AG10803 (cell line): ENCODE measurements around the gene POLR2L.

Experiments
- DNase-seq: peaks from one replicate; pipeline ENCODE4 v3.0.0; 2010; ENCODE audit warnings: low read depth
- H3K4me3 ChIP-seq: 2 replicates; pipeline ENCODE4 v1.5.1; 2011; ENCODE audit warnings: mild to moderate bottlenecking, low read length, control low read depth
- TF ChIP-seq, protein P1 (sequence below): conservative IDR thresholded peaks from 2 replicates; pipeline ENCODE4 v1.5.1; 2011; ENCODE audit warnings: mild to moderate bottlenecking, low read length, control low read depth, inconsistent platforms

The POLR2L gene

DNA sequence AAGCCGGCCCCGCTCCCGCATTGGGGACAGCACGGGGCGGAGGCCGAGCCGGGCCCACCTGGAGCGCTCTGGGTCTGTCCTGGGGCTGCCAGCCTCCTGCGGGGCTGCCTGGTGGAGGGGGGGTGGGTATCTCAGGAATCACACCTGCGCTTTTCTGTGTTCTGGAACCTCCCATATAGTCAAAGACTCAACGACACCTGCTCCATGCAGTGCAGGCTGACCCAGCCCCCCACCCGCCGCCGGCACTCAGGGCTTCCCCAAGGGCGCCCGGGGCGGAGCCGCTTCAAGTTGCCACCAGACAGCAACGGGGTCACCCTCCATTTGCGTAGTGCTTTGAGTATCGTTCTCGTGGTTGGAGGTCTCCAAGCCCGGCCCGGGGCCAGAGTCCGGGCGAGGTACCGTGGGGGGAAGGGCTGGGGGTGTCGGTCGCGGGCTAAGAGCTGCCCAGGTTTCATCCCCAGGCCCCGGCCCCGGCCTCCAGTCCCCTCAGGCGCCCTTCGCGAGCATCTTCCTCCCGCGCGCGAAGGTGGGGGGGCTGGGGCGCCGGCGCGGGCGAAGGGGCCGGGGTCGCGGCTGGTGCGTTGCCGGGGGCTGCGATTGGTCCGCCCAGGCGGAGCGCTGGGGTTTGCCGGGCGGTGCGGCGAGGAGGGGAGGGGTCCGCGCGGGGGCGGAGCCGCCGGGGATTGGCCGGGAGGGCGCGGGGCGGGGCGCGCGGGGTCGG is 6.9 kb upstream of the POLR2L start:
- TF ChIP-seq, protein P1, sequence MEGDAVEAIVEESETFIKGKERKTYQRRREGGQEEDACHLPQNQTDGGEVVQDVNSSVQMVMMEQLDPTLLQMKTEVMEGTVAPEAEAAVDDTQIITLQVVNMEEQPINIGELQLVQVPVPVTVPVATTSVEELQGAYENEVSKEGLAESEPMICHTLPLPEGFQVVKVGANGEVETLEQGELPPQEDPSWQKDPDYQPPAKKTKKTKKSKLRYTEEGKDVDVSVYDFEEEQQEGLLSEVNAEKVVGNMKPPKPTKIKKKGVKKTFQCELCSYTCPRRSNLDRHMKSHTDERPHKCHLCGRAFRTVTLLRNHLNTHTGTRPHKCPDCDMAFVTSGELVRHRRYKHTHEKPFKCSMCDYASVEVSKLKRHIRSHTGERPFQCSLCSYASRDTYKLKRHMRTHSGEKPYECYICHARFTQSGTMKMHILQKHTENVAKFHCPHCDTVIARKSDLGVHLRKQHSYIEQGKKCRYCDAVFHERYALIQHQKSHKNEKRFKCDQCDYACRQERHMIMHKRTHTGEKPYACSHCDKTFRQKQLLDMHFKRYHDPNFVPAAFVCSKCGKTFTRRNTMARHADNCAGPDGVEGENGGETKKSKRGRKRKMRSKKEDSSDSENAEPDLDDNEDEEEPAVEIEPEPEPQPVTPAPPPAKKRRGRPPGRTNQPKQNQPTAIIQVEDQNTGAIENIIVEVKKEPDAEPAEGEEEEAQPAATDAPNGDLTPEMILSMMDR, result no peak
- DNase-seq, result no peak
- H3K4me3 ChIP-seq, result peak overlapping the region; percentile 47

DNA sequence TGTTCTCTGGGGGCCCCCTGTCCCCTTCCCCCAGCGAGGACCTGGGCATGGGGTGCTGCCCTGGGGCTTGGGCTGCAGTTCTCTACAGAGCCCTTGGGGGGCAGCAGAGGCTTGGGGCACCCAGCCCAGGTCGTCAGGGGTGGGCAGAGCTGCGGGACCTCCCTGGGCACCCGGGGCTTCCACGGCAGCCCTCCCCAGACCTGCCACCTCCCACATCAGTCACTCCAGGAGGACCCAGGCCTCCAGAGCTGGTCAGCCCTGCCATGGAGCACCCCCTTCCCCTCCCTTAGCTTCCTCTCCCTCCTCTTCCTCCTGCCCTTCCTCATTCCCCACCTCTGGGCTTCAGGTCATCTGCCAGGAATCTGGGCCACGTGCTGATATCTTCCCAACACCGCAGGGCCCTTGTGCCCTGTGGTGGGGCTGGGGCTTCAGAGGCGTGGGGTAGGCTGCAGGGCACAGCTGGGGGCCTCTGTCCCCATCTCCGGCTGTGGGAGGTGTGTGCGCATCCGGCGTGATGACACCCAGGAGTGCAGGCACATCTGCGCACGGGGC is 6.1 kb upstream of the POLR2L start:
- DNase-seq, result no peak
- H3K4me3 ChIP-seq, result no peak overlapping the region
- TF ChIP-seq, protein P1, result peak; percentile 74

DNA sequence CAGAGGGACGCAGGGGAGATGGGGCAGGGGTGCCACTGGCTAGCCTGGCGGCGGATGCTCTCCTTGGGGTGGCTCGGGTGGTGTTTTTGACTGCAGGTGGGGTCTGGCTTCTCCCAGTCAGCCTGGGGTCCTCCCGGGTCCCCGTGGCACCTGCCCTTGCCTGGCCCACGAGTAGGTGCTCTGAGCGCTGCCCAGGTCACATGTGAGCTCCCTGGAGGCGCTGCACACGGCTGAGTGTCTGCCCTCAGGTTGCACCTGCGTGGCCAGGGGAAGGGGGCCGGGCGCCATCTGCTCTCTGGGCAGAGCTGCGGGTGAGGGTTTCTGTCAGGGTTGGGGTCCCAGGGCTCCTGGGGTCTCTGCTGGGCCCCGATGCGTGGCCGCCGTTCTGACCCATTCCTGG is 5.5 kb upstream of the POLR2L start:
- TF ChIP-seq, protein P1, result no peak
- no peak overlapping the region for H3K4me3 ChIP-seq
- no peak for DNase-seq

DNA sequence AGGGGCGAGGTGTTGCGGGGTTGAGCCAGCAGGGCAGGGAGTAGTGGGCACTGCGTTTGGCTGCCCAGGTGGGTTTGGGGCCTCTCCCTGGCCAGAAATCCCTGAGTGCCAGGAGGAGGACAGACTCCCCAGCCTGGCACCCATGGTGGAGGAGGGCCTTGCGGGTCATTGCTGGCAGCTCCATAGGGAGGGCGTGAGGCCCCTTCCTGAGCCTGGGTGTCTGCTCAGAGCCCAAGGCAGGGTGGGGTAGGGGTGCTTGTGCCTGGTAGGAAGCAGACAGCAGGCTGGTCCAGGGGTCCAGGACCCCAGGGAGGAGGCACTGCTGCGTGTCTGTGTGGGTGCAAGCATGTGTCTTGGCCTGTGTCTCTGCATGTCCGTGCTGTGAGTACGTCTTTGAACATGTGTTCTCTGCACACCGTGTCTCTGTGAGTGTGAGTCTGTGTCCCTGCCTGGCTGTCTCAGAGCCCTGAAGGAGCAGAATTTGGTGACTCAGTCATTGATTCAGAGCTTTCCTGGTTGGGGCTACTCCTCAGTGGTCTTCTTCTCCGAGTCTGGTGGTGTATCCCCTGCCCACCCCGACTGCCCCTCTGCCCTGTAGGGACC is 4.3 kb upstream of the POLR2L start:
- no peak overlapping the region for H3K4me3 ChIP-seq
- TF ChIP-seq, protein P1, result no peak
- peak; percentile 34 for DNase-seq

DNA sequence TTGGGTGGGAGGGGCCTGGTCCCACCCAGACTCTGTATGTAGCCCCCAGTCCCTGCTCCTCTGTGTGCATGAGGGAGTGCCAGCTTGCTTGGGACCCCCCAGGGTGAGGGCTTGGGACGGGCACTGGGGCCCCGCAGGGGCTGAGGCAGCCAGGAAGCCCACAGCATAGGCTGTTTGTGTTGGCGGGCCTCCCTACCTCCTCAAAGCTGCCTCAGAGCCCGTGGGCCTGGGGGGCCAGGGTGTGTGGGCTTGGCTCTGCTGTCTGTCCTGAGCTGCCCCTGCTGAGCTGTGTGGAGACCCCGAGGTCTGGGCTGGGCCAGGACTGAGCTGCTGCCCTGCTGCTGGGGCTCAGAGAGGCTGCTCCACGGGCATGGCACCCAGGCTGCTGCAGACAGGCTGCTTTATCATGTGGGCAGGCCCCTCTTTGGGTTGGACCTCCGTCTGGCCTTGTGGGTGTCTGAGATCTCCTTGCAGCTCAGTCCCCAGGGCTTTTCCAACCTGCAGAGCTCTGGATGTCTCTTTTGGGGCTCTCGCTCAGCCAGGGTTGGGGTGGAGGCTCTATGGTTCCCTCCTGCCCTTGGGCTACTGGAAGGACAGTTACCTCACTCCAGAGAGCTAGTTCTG is 3.7 kb upstream of the POLR2L start:
- peak overlapping the region; percentile 94 for H3K4me3 ChIP-seq
- no peak for DNase-seq
- TF ChIP-seq, protein P1, result no peak

DNA sequence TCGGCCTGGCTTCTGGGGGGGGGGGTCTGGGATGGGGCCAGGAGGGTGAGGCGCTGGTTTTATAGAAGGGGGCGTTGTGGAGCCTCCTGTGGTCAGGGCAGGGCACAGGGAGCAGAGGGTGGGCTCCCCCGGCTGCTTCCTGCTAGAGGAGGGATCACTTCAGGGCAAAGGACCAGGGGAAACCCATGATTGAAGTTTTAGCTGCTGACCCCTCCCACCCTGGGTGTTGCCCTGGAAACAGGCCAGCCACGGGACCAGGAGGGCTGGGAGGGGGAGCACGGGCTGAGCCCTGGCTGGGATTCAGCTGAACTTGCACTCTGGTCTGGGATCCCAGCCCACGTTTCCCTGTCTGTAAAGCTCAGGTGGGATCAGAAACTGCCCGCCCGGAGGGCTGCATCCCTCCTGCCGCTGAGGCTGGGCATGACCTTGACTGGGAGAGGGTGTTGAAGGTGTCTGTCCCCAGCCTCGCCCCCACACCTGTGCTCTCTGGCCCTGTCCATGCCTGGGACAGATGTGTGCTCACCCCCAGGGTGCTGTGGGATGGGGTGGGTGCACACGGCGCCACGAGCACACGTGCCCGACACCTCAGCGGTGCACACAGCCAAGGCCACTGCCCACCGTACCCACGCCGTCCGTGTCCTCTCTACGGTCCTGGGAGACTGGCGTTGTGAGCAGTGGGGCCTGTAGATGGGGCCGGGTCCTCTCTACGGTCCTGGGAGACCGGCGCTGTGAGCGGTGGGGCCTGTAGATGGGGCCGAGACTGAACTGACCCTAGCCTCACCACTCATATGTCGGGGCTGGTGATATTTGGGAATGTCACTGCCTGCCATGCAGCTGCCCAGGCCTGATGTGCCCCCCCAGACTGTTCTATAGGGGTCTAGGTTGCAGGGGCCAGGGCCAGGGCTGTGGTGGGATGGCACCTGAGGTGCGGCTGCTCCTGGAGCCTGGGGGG is 2.6 kb upstream of the POLR2L start:
- peak overlapping the region; percentile 94 for H3K4me3 ChIP-seq
- TF ChIP-seq, protein P1, result no peak
- DNase-seq, result peak; percentile 95
